Dendritic cell treated with granulocyte-macrophage colony-stimulating factor and Interleukin-4, amounts not matched to agents 40 ng/mL and 50 ng/mL, for 4 days (primary cell): ENCODE data around the gene PBRM1.
"Not testable (repeated sequence)": the region's sequence is repeated elsewhere in the genome, so short reads cannot be mapped to it uniquely, and the experiment has no call there.

ENCODE experiments used
- H3K27ac Mint-ChIP-seq: one replicate; pipeline ENCODE4 v1.8.0; 2022; ENCODE audit warnings: mild to moderate bottlenecking, mixed read lengths
- H3K27me3 Mint-ChIP-seq: one replicate; pipeline ENCODE4 v1.8.0; 2022; ENCODE audit warnings: mild to moderate bottlenecking, mixed read lengths
- H3K36me3 Mint-ChIP-seq: one replicate; pipeline ENCODE4 v1.8.0; 2022; ENCODE audit warnings: low read depth, mixed read lengths
- H3K4me1 Mint-ChIP-seq: one replicate; pipeline ENCODE4 v1.8.0; 2022; ENCODE audit warnings: low read depth, mixed read lengths
- H3K4me3 Mint-ChIP-seq: one replicate; pipeline ENCODE4 v1.8.0; 2022; ENCODE audit warnings: mild to moderate bottlenecking, moderate library complexity, mixed read lengths
- H3K9me3 Mint-ChIP-seq: one replicate; pipeline ENCODE4 v1.8.0; 2022; ENCODE audit warnings: mixed read lengths
- intact Hi-C: fragments of 100-400 bp; cut with micrococcal nuclease; formaldehyde crosslinking; loops from one replicate; pipeline ENCODE4 v1.15.0; 2022

The PBRM1 gene

GRCh38 chr3:52690560-52690959, 4.8 kb upstream of the PBRM1 start:
- intact Hi-C loops, result no loop called here
- Mint-ChIP-seq H3K27me3 (no peaks in the 10 kb centered on the region), H3K27ac (peak overlapping the region; percentile 56), H3K4me1 (peaks cover 27% of the 10 kb centered on the region), H3K36me3 (peaks cover 95% of the 10 kb centered on the region), H3K4me3 (no peak overlapping the region), H3K9me3 (no peaks in the 10 kb centered on the region)

GRCh38 chr3:52689151-52689550, 3.4 kb upstream of the PBRM1 start:
- H3K4me1 Mint-ChIP-seq, result peaks cover 27% of the 10 kb centered on the region
- intact Hi-C loops, result no loop called here
- H3K27ac Mint-ChIP-seq, result peak overlapping the region; percentile 56
- no peaks in the 10 kb centered on the region for H3K27me3 Mint-ChIP-seq
- peaks cover 88% of the 10 kb centered on the region for H3K36me3 Mint-ChIP-seq
- no peaks in the 10 kb centered on the region for H3K9me3 Mint-ChIP-seq
- H3K4me3 Mint-ChIP-seq, result no peak overlapping the region

- no peak overlapping the region for H3K27ac Mint-ChIP-seq
- no peak overlapping the region for H3K4me3 Mint-ChIP-seq
- no peaks in the 10 kb centered on the region for H3K9me3 Mint-ChIP-seq
- intact Hi-C loops, result no loop called here
- peaks cover 79% of the 10 kb centered on the region for H3K36me3 Mint-ChIP-seq
- no peaks in the 10 kb centered on the region for H3K27me3 Mint-ChIP-seq
- peaks cover 35% of the 10 kb centered on the region for H3K4me1 Mint-ChIP-seq
Measured at GRCh38 chr3:52688266-52688665, 2.6 kb upstream of the PBRM1 start.

GRCh38 chr3:52685285-52685708, 416 bp downstream of the PBRM1 start:
- H3K4me1 Mint-ChIP-seq, result peaks cover 51% of the 10 kb centered on the region
- no peaks in the 10 kb centered on the region for H3K27me3 Mint-ChIP-seq
- intact Hi-C loops, result no loop called here
- no peaks in the 10 kb centered on the region for H3K9me3 Mint-ChIP-seq
- peak overlapping the region; percentile 90 for H3K4me3 Mint-ChIP-seq
- peak overlapping the region; percentile 97 for H3K27ac Mint-ChIP-seq
- peaks cover 66% of the 10 kb centered on the region for H3K36me3 Mint-ChIP-seq

- intact Hi-C loops, result no loop called here
- H3K36me3 Mint-ChIP-seq, result peaks cover 65% of the 10 kb centered on the region
- H3K4me3 Mint-ChIP-seq, result no peak overlapping the region
- H3K27ac Mint-ChIP-seq, result peak overlapping the region; percentile 97
- no peaks in the 10 kb centered on the region for H3K9me3 Mint-ChIP-seq
- H3K27me3 Mint-ChIP-seq, result no peaks in the 10 kb centered on the region
- H3K4me1 Mint-ChIP-seq, result peaks cover 52% of the 10 kb centered on the region
Measured at GRCh38 chr3:52684184-52684583, 1.5 kb downstream of the PBRM1 start.

GRCh38 chr3:52683611-52684010, 2.1 kb downstream of the PBRM1 start:
- Mint-ChIP-seq H3K36me3 (peaks cover 65% of the 10 kb centered on the region), H3K9me3 (no peaks in the 10 kb centered on the region), H3K27me3 (no peaks in the 10 kb centered on the region), H3K4me3 (no peak overlapping the region), H3K4me1 (peaks cover 53% of the 10 kb centered on the region), H3K27ac (peak overlapping the region; percentile 97)
- intact Hi-C loops, result no loop called here

- intact Hi-C loops, result no loop called here
- Mint-ChIP-seq H3K27me3 (no peaks in the 10 kb centered on the region), H3K36me3 (peaks cover 65% of the 10 kb centered on the region), H3K4me3 (peak overlapping the region; percentile 70), H3K4me1 (peaks cover 52% of the 10 kb centered on the region), H3K9me3 (no peaks in the 10 kb centered on the region), H3K27ac (peak overlapping the region; percentile 97)
Measured at GRCh38 chr3:52682016-52682415, 3.7 kb downstream of the PBRM1 start.

- peak overlapping the region; percentile 70 for H3K4me3 Mint-ChIP-seq
- no peaks in the 10 kb centered on the region for H3K27me3 Mint-ChIP-seq
- peaks cover 54% of the 10 kb centered on the region for H3K4me1 Mint-ChIP-seq
- no peaks in the 10 kb centered on the region for H3K9me3 Mint-ChIP-seq
- peaks cover 68% of the 10 kb centered on the region for H3K36me3 Mint-ChIP-seq
- peak overlapping the region; percentile 97 for H3K27ac Mint-ChIP-seq
- intact Hi-C loops, result no loop called here
Measured at GRCh38 chr3:52681596-52681995, 4.1 kb downstream of the PBRM1 start.

- Mint-ChIP-seq H3K4me3 (peak overlapping the region; percentile 60), H3K36me3 (peaks cover 70% of the 10 kb centered on the region), H3K27me3 (no peaks in the 10 kb centered on the region), H3K4me1 (peaks cover 58% of the 10 kb centered on the region), H3K9me3 (no peaks in the 10 kb centered on the region), H3K27ac (peak overlapping the region; percentile 22)
- intact Hi-C loops, result no loop called here
Measured at GRCh38 chr3:52679811-52680210, 5.9 kb downstream of the PBRM1 start.

- intact Hi-C loops, result no loop called here
- peaks cover 58% of the 10 kb centered on the region for H3K4me1 Mint-ChIP-seq
- no peak overlapping the region for H3K4me3 Mint-ChIP-seq
- H3K36me3 Mint-ChIP-seq, result peaks cover 76% of the 10 kb centered on the region
- peak overlapping the region; percentile 22 for H3K27ac Mint-ChIP-seq
- no peaks in the 10 kb centered on the region for H3K27me3 Mint-ChIP-seq
- no peaks in the 10 kb centered on the region for H3K9me3 Mint-ChIP-seq
Measured at GRCh38 chr3:52679199-52679538, 6.5 kb downstream of the PBRM1 start.

GRCh38 chr3:52678265-52679198, 7.2 kb downstream of the PBRM1 start:
- H3K4me1 Mint-ChIP-seq, result peaks cover 52% of the 10 kb centered on the region
- H3K27me3 Mint-ChIP-seq, result no peaks in the 10 kb centered on the region
- H3K27ac Mint-ChIP-seq, result peak overlapping the region; percentile 22
- intact Hi-C loops, result no loop called here
- H3K4me3 Mint-ChIP-seq, result peak overlapping the region; percentile 41
- H3K36me3 Mint-ChIP-seq, result peaks cover 82% of the 10 kb centered on the region
- H3K9me3 Mint-ChIP-seq, result no peaks in the 10 kb centered on the region

GRCh38 chr3:52676201-52676600, 9.5 kb downstream of the PBRM1 start:
- H3K4me3 Mint-ChIP-seq, H3K27me3 Mint-ChIP-seq, H3K9me3 Mint-ChIP-seq, intact Hi-C loops, H3K27ac Mint-ChIP-seq: not testable (repeated sequence)
- peaks cover 97% of the 10 kb centered on the region for H3K36me3 Mint-ChIP-seq
- H3K4me1 Mint-ChIP-seq, result peaks cover 52% of the 10 kb centered on the region

GRCh38 chr3:52671676-52672075, 14.0 kb downstream of the PBRM1 start:
- no peaks in the 10 kb centered on the region for H3K9me3 Mint-ChIP-seq
- H3K4me1 Mint-ChIP-seq, result peaks cover 35% of the 10 kb centered on the region
- no peak overlapping the region for H3K27ac Mint-ChIP-seq
- no peak overlapping the region for H3K4me3 Mint-ChIP-seq
- peaks cover 94% of the 10 kb centered on the region for H3K36me3 Mint-ChIP-seq
- intact Hi-C loops, result no loop called here
- H3K27me3 Mint-ChIP-seq, result no peaks in the 10 kb centered on the region

GRCh38 chr3:52670621-52671521, 14.8 kb downstream of the PBRM1 start:
- Mint-ChIP-seq H3K27me3 (no peaks in the 10 kb centered on the region), H3K4me3 (no peak overlapping the region), H3K27ac (no peak overlapping the region), H3K36me3 (peaks cover 95% of the 10 kb centered on the region), H3K4me1 (peaks cover 30% of the 10 kb centered on the region), H3K9me3 (no peaks in the 10 kb centered on the region)
- intact Hi-C loops, result no loop called here
